ENCODE data around the gene SUPT4H1.

The SUPT4H1 gene

DNA sequence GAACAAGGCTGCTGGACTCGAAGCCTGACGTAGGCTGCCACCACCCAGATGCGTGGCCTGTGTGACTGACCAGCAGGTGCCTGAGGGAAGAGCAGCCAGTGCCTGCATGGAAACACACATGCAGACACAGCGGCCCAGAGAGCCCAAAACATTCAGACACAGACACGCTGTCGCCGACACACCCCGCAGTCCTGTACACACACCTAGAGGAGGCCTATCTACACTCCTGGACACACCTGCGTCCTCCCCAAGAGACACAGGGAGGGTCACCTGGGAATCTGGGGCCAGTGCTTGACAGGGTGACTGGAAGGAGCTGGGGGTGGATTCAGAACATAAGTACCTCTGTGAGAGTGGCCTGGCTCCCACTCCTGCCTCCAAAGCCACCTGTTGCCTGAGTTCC is 17.3 kb downstream of the SUPT4H1 start:
- in situ Hi-C loops (cut with MboI; ENCODE audit: low pct_unique_long_range_greater_than_20kb, low sequenced_read_pairs, unreplicated experiment): no loop called here
- TF ChIP-seq, protein P1, sequence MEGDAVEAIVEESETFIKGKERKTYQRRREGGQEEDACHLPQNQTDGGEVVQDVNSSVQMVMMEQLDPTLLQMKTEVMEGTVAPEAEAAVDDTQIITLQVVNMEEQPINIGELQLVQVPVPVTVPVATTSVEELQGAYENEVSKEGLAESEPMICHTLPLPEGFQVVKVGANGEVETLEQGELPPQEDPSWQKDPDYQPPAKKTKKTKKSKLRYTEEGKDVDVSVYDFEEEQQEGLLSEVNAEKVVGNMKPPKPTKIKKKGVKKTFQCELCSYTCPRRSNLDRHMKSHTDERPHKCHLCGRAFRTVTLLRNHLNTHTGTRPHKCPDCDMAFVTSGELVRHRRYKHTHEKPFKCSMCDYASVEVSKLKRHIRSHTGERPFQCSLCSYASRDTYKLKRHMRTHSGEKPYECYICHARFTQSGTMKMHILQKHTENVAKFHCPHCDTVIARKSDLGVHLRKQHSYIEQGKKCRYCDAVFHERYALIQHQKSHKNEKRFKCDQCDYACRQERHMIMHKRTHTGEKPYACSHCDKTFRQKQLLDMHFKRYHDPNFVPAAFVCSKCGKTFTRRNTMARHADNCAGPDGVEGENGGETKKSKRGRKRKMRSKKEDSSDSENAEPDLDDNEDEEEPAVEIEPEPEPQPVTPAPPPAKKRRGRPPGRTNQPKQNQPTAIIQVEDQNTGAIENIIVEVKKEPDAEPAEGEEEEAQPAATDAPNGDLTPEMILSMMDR (IDR thresholded peaks at IDR 0.05; ENCODE audit: extremely low read depth, insufficient read depth, missing control alignments): no peak
- no peak for DNase-seq (ENCODE audit: low spot score)

DNA sequence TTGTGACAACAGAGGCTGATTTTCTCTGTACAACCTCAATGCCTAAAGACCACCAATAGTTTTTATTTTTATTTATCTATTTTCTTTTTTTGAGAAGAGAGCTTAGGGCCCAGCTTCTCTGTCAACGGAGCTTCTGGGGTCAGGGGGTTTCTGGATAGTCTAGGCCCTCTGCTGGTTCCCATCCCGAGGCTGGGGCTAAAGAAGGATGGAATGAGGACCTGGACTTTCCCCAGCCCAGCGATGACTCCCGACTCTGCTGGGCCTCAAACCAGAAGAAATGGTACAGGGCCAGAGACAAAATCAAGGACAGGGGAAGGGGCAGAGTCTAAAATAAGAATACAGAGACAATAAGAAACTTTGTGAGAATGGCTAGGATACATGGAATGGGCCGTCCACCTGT is 17.7 kb downstream of the SUPT4H1 start:
- TF ChIP-seq, protein P1 (IDR thresholded peaks at IDR 0.05; ENCODE audit: extremely low read depth, insufficient read depth, missing control alignments): no peak
- DNase-seq (ENCODE audit: low spot score): no peak
- in situ Hi-C loops (cut with MboI; ENCODE audit: low pct_unique_long_range_greater_than_20kb, low sequenced_read_pairs, unreplicated experiment): no loop called here

- TF ChIP-seq, protein P1 (IDR thresholded peaks at IDR 0.05; ENCODE audit: extremely low read depth, insufficient read depth, missing control alignments): no peak
- in situ Hi-C loops (cut with MboI; ENCODE audit: low pct_unique_long_range_greater_than_20kb, low sequenced_read_pairs, unreplicated experiment): no loop called here
- DNase-seq (ENCODE audit: low spot score): no peak
Observed at GRCh38 chr17:58333736-58334207, 18.2 kb downstream of the SUPT4H1 start.

DNA sequence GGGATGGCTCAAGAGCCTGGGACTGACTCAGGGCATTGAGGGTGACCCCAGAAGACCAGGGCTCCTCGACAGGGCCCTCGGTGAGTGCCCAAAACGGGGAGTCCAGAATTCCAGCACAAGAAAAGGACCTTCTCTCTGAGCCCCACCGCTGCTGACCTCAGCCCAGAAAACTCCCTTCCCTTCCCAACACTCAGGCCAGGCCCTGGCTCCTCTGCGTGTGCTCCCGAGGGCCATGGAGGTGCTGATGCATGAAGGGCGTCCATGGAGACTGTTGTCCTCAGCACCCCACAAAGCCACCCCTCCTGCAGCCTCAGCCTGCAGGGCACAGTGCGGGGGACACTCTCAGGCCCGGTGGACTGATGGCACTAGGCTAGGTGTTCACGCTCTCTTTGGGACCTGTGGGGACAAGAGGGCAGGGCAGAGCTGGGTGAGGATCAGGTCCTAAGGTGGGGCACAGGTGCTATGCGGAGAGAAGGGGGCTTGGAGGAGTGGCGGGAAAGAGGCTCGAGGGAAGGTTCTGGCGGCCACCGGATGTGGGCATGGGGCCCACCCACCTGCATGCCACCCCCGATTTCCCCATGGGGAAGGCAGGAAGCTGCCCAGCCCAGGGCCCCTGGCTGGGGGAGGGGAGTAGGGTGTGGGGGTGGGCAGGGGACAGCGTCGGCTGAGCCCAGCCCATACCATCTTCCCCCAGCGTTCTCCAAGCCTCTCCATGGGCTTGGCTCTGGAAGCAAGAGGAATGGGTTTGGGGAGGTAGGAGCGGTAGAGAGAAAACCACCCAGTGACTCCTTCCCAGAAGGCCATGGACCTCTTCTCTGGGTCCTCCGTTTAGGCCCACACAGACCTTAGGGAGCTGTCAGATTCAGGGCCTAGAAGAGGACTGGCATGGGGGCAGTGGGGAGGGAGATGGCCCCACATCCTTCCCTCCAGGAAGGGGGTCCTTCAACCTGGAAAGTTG is 18.9 kb downstream of the SUPT4H1 start:
- no peak for DNase-seq (ENCODE audit: low spot score)
- in situ Hi-C loops (cut with MboI; ENCODE audit: low pct_unique_long_range_greater_than_20kb, low sequenced_read_pairs, unreplicated experiment): no loop called here

GRCh38 chr17:58331815-58332777 is 19.9 kb downstream of the SUPT4H1 start:
- TF ChIP-seq, protein P1 (IDR thresholded peaks at IDR 0.05; ENCODE audit: extremely low read depth, insufficient read depth, missing control alignments): no peak
- in situ Hi-C loops (cut with MboI; ENCODE audit: low pct_unique_long_range_greater_than_20kb, low sequenced_read_pairs, unreplicated experiment): no loop called here
- DNase-seq (ENCODE audit: low spot score): peak; percentile 78

More for the DNA sequence above, 18.9 kb downstream of the SUPT4H1 start:
- TF ChIP-seq, protein P1 (IDR thresholded peaks at IDR 0.05; ENCODE audit: extremely low read depth, insufficient read depth, missing control alignments): no peak
